H1 (cell line): ENCODE measurements around the gene GRK6. TPM values are rescaled to one million over a fixed set of nuclear protein-coding genes. Genes with fewer than 3 reads are reported as not detected.

Experiments
- CTCF ChIA-PET: fragments of 300-600 bp; sonication (Branson Sonifier 250); formaldehyde crosslinking; loops from one replicate; lab custom pipeline; 2021; ENCODE audit not compliant: partially characterized antibody; lab: Charles Lee
- POLR2A ChIA-PET: fragments of 300-600 bp; sonication (Branson Sonifier 250); formaldehyde crosslinking; loops from one replicate; lab custom pipeline; 2021; ENCODE audit warnings: inconsistent platforms; ENCODE audit not compliant: partially characterized antibody; lab: Charles Lee
- DNase-seq, 2 experiments: peaks; one replicate each; pipeline versions ENCODE4 v3.0.0 to v3.0.0-alpha.2; 2010 to 2022; ENCODE audit warnings: low spot score in 2 of 2, low read depth in 1 of 2, mixed read lengths in 1 of 2
- FAIRE-seq: peaks from 2 replicates; lab custom pipeline; 2011; peaks lifted over from hg19 to GRCh38; lab: Jason Lieb, UNC
- H2AFZ ChIP-seq: 2 replicates; pipeline ENCODE4 v1.8.1; 2012; ENCODE audit warnings: low read length, inconsistent platforms
- H2AK5ac ChIP-seq: 2 replicates; pipeline ENCODE4 v1.6.1; 2013; ENCODE audit warnings: low read depth, low read length
- H2BK120ac ChIP-seq: replicated peaks from 2 replicates; pipeline ENCODE3; 2013; ENCODE audit warnings: low read depth, low read length, inconsistent platforms
- H2BK12ac ChIP-seq: 2 replicates; pipeline ENCODE4 v1.6.1; 2013; ENCODE audit warnings: low read depth, low read length
- H2BK15ac ChIP-seq: 2 replicates; pipeline ENCODE4 v1.6.1; 2013; ENCODE audit warnings: low read length
- H2BK20ac ChIP-seq: 2 replicates; pipeline ENCODE4 v1.6.1; 2013; ENCODE audit warnings: low read length
- H2BK5ac ChIP-seq: 2 replicates; pipeline ENCODE4 v1.6.1; 2013; ENCODE audit warnings: low read depth, low read length
- H3K14ac ChIP-seq: 2 replicates; pipeline ENCODE4 v1.6.1; 2013; ENCODE audit warnings: inconsistent platforms; ENCODE audit not compliant: insufficient read length
- H3K18ac ChIP-seq: 2 replicates; pipeline ENCODE4 v1.6.1; 2013; ENCODE audit warnings: low read length; ENCODE audit errors: extremely low read depth
- H3K23ac ChIP-seq: 2 replicates; pipeline ENCODE4 v1.6.1; 2013; ENCODE audit warnings: inconsistent platforms; ENCODE audit not compliant: insufficient read length
- H3K23me2 ChIP-seq: 2 replicates; pipeline ENCODE4 v1.6.1; 2013; ENCODE audit warnings: low read depth, low read length
- H3K27ac ChIP-seq: 2 replicates; pipeline ENCODE4 v1.6.1; 2011; ENCODE audit warnings: low read depth, low read length, inconsistent platforms
- H3K27me3 ChIP-seq, 4 experiments: replicated peaks in 1 of 4; 1 replicate in 1 of 4; 2 replicates in 3 of 4; pipeline versions ENCODE4 v1.6.1 to v1.8.1; 2011 to 2013; ENCODE audit warnings: low read length in 3 of 4, mild to moderate bottlenecking in 3 of 4, inconsistent platforms in 2 of 4, mixed read lengths in 2 of 4, moderate library complexity in 1 of 4; ENCODE audit not compliant: control insufficient read depth in 3 of 4, insufficient read depth in 3 of 4; ENCODE audit errors: extremely low read depth in 1 of 4
- H3K36me3 ChIP-seq, 4 experiments: 2 replicates each; pipeline versions ENCODE4 v1.6.1 to v1.8.1; 2011 to 2013; ENCODE audit warnings: mild to moderate bottlenecking in 4 of 4, low read length in 3 of 4, moderate library complexity in 2 of 4, control low read depth in 1 of 4, inconsistent platforms in 1 of 4; ENCODE audit not compliant: insufficient read depth in 4 of 4, control insufficient read depth in 2 of 4
- H3K4ac ChIP-seq: replicated peaks from 2 replicates; pipeline ENCODE3; 2013; ENCODE audit warnings: low read length, low read depth, mixed read lengths, inconsistent platforms; ENCODE audit not compliant: insufficient read length
- H3K4me1 ChIP-seq, 4 experiments: replicated peaks in 1 of 4; 1 replicate in 1 of 4; 2 replicates in 3 of 4; pipeline versions ENCODE4 v1.6.1 to v1.8.1; 2011 to 2013; ENCODE audit warnings: low read length in 3 of 4, inconsistent platforms in 2 of 4, mixed read lengths in 1 of 4; ENCODE audit not compliant: insufficient read depth in 4 of 4, control insufficient read depth in 3 of 4
- H3K4me2 ChIP-seq, 2 experiments: 2 replicates each; pipeline versions ENCODE4 v1.6.1 to v1.8.1; 2011 to 2013; ENCODE audit warnings: low read depth in 2 of 2, low read length in 2 of 2, control low read depth in 1 of 2, inconsistent platforms in 1 of 2, mild to moderate bottlenecking in 1 of 2; ENCODE audit not compliant: insufficient read depth in 1 of 2
- H3K4me3 ChIP-seq, 4 experiments: fragments of 200-600, 300-600 bp in 1 of 4; sonication (generic), shearing (Covaris generic), sonication (Bioruptor Twin) in 1 of 4; 2 replicates each; pipeline versions ENCODE4 v1.5.1 to v1.8.1; 2011 to 2016; ENCODE audit warnings: low read length in 4 of 4, low read depth in 3 of 4, control low read depth in 2 of 4, inconsistent platforms in 2 of 4, mild to moderate bottlenecking in 2 of 4, mixed read lengths in 1 of 4, moderate library complexity in 1 of 4; ENCODE audit not compliant: insufficient read depth in 2 of 4; ENCODE audit errors: extremely low read depth in 1 of 4
- H3K56ac ChIP-seq: replicated peaks from 2 replicates; pipeline ENCODE3; 2013; ENCODE audit warnings: low read depth, mild to moderate bottlenecking, mixed read lengths, low read length, inconsistent platforms; ENCODE audit not compliant: insufficient read length
- H3K79me1 ChIP-seq: 2 replicates; pipeline ENCODE4 v1.6.1; 2013; ENCODE audit warnings: low read depth, low read length, control low read depth
- H3K79me2 ChIP-seq, 2 experiments: 2 replicates each; pipeline versions ENCODE4 v1.6.1 to v1.8.1; 2012 to 2013; ENCODE audit warnings: low read length in 2 of 2, mild to moderate bottlenecking in 2 of 2, inconsistent platforms in 1 of 2; ENCODE audit not compliant: insufficient read depth in 2 of 2, control insufficient read depth in 1 of 2
- H3K9ac ChIP-seq, 4 experiments: replicated peaks in 1 of 4; 1 replicate in 1 of 4; 2 replicates in 3 of 4; pipeline versions ENCODE4 v1.6.1 to v1.8.1; 2011 to 2013; ENCODE audit warnings: low read depth in 3 of 4, low read length in 3 of 4, control low read depth in 2 of 4, mild to moderate bottlenecking in 2 of 4, moderate library complexity in 2 of 4, inconsistent platforms in 1 of 4; ENCODE audit errors: extremely low read depth in 1 of 4
- H3K9me3 ChIP-seq, 2 experiments: 2 replicates each; pipeline versions ENCODE4 v1.6.1 to v1.8.1; 2012 to 2013; ENCODE audit warnings: mild to moderate bottlenecking in 2 of 2, moderate library complexity in 2 of 2, control low read depth in 1 of 2, inconsistent platforms in 1 of 2, low read depth in 1 of 2, low read length in 1 of 2, mixed read lengths in 1 of 2; ENCODE audit not compliant: insufficient read depth in 2 of 2
- H4K20me1 ChIP-seq, 2 experiments: replicated peaks in 1 of 2; 2 replicates each; pipeline versions ENCODE3 to v1.8.1; 2011 to 2013; ENCODE audit warnings: inconsistent platforms in 2 of 2, low read length in 2 of 2, mild to moderate bottlenecking in 1 of 2; ENCODE audit not compliant: insufficient read depth in 2 of 2, control insufficient read depth in 1 of 2
- H4K5ac ChIP-seq: 2 replicates; pipeline ENCODE4 v1.6.1; 2013; ENCODE audit warnings: low read length, low read depth, mixed read lengths, inconsistent platforms; ENCODE audit not compliant: insufficient read length
- H4K8ac ChIP-seq: 2 replicates; pipeline ENCODE4 v1.8.0; 2013; ENCODE audit warnings: mild to moderate bottlenecking, moderate library complexity, low read length, inconsistent platforms; ENCODE audit not compliant: insufficient read depth; ENCODE audit errors: extremely low read depth
- H4K91ac ChIP-seq: replicated peaks from 2 replicates; pipeline ENCODE3; 2013; ENCODE audit warnings: low read length, mixed read lengths, inconsistent platforms; ENCODE audit not compliant: insufficient read length
- EGR1 ChIP-seq: IDR thresholded peaks from 2 replicates; pipeline ENCODE4 v1.6.1; 2011; ENCODE audit warnings: low read depth, low read length, borderline replicate concordance
- POLR2AphosphoS5 ChIP-seq: IDR thresholded peaks from 2 replicates; pipeline ENCODE4 v1.6.1; 2011; ENCODE audit warnings: low read depth, low read length
- SIN3A ChIP-seq, 2 experiments: IDR thresholded peaks in 1 of 2; conservative IDR thresholded peaks in 1 of 2; 2 replicates each; pipeline ENCODE4 v1.6.1; 2011 to 2012; ENCODE audit warnings: low read length in 2 of 2, improper control_type of control experiment in 1 of 2, low read depth in 1 of 2, mild to moderate bottlenecking in 1 of 2
- WGBS, 2 experiments: shearing (Covaris generic) in 1 of 2; methylation state at CpG; one replicate each; pipeline versions ENCODE4 v1.1.6 to v1.1.7; 2013 to 2015; ENCODE audit warnings: low lambda C conversion rate in 2 of 2, mixed read lengths in 2 of 2, inconsistent platforms in 1 of 2, low coverage in 1 of 2, missing lambda C conversion rate in 1 of 2; ENCODE audit not compliant: insufficient replicate concordance in 2 of 2, insufficient coverage in 1 of 2, insufficient read length in 1 of 2; ENCODE audit errors: extremely low coverage in 1 of 2, missing lambda C conversion rate in 1 of 2; 5-methylcytosine and 5-hydroxymethylcytosine counted together
- polyA plus RNA-seq, 7 experiments: library from polyadenylated mRNA; depleted of rRNA in 3 of 7; stranded (reverse) in 5 of 7; unstranded in 2 of 7; fragments of >200 nt in 5 of 7; fragments of 200-250 nt in 2 of 7; gene quantifications; 1 replicate in 5 of 7; 2 replicates in 1 of 7; 4 replicates in 1 of 7; pipeline versions ENCODE4 v1.2.1 to v1.2.3, GENCODE V29; 2011 to 2013; ENCODE audit warnings: missing spikeins in 2 of 7, mixed read lengths in 2 of 7
- total RNA-seq: library from RNA; stranded (reverse); fragmentation: NEBNext Ultra II Directional; extraction: Animal tissue kit (Norgen Biotek cat#: 25700); gene quantifications from 2 replicates; pipeline ENCODE4 v1.2.1, GENCODE V29; 2021
- TF ChIP-seq, protein P1 (sequence below): IDR thresholded peaks from 2 replicates; pipeline ENCODE4 v1.6.1; 2011; ENCODE audit warnings: low read depth, mild to moderate bottlenecking, low read length; ENCODE audit not compliant: insufficient read depth

The GRK6 gene
- total and polyA plus RNA-seq, 2 of the 8 experiments (the other 6 are each of a cell fraction or from before 2014, with no cell fraction given), result 31.8 to 57.8 TPM

DNA sequence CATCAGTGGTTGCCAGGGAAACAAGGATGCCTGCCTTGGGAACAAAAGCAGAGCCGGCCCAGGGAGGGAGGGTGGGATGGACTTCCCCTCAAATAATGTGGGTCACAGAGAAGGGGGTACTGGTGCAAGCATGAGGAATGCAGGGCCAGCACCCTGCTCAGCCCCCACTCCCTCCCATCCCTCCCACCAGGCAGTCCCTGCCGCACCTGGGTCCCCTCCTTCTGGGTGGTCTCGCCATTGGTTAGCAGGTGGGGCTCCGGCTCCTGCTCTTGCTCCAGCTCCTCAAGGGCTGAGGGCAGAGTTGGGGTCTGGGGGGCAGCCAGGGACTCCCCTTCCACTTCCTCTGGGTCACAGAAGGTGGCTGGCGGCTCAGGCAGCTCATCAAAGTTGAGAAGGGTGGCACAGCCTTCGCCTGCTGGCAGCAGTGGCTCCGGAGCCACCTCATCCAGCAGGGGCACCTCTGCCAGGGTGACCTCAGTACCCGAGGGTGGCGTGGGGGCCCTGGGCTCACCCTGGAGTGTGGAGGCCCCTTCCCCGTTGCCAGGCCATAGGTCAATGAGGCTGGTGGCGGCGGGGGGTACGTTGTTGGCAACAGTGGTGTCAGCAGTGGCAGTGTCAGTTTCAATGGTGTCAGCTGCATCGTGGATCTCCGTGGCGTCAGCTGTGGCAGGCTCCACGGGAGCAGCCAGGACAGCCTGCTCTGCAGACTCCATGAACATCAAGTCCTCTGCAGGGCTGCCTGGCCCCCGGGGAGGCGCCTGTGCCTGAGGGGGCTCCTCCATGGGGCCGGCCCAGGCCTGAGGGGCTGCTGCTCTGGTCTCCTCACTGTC lies 31.6 kb downstream of the GRK6 start:
- Histone ChIP-seq H3K9me3 (no peaks in the 10 kb centered on the region), H4K91ac (no peak overlapping the region), H3K27me3 (peaks cover 0 to 7% (median 1%) of the 10 kb centered on the region in 4 experiments; a peak in 1 of 7 replicates), H3K79me1 (peaks cover 3% of the 10 kb centered on the region; the same call in 1 of the 2 replicates), H3K14ac (no peak overlapping the region), H3K23ac (no peak overlapping the region), H3K23me2 (peaks cover 15% of the 10 kb centered on the region; the same call in 1 of the 2 replicates), H3K4ac (no peak overlapping the region), H3K4me2 (no peak overlapping the region), H3K56ac (no peak overlapping the region), H3K27ac (peak overlapping the region; percentile 47), H2BK5ac (no peak overlapping the region), H2BK12ac (no peak overlapping the region), H3K79me2 (no peaks in the 10 kb centered on the region), H3K4me1 (peaks cover 0 to 20% (median 10%) of the 10 kb centered on the region in 4 experiments; a peak in 6 of 7 replicates), H2AK5ac (no peak overlapping the region), H4K20me1 (peaks cover 27 to 38% of the 10 kb centered on the region in 2 experiments), H2AFZ (no peak overlapping the region), H3K9ac (no peak overlapping the region), H4K8ac (no peak overlapping the region), H3K18ac (no peak overlapping the region), H2BK120ac (no peak overlapping the region), H2BK20ac (no peak overlapping the region), H4K5ac (no peak overlapping the region), H2BK15ac (no peak overlapping the region), H3K36me3 (peaks cover 19 to 53% (median 44%) of the 10 kb centered on the region in 4 experiments), H3K4me3 (no peak overlapping the region)
- 92% methylated on average over 17 of the region's 20 CpGs; no CpG with 5 or more reads in 1 of the 2 experiments for WGBS, 2 experiments
- TF ChIP-seq, protein P1, sequence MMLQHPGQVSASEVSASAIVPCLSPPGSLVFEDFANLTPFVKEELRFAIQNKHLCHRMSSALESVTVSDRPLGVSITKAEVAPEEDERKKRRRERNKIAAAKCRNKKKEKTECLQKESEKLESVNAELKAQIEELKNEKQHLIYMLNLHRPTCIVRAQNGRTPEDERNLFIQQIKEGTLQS, result no peak
- TF ChIP-seq POLR2AphosphoS5 (no peak; the same call in 1 of the 2 replicates), SIN3A (conservative IDR thresholded peaks at IDR 0.05 in 1 of 2, IDR thresholded peaks at IDR 0.05 in 1 of 2; ENCODE audit: low read depth in 1 of 2, low read length in 2 of 2) (0 out of 4 replicates have a peak, but pooled peaks of 1 of the 2 experiments have one; percentile 29), EGR1 (peak; percentile 60; the same call in 1 of the 2 replicates)
- no peak for DNase-seq
- no peak for FAIRE-seq
- CTCF ChIA-PET, result interaction anchor here (1.0 to 23.6 kb wide), 29 partner anchors 9 to 149 kb away, joined by 3 to 430 read pairs (median 5); partner anchors contain the start of genes DBN1, DDX41, F12 and GRK6
- POLR2A ChIA-PET, result interaction anchor here (0.7 to 67.5 kb wide), 12 partner anchors 11 to 155 kb away, joined by 3 to 3349 read pairs (median 3); partner anchors contain the start of genes DBN1, DOK3, LMAN2 and PDLIM7
